BE2C (cell line): ENCODE data around the gene CERS2.

Experiments
- DNase-seq: peaks from one replicate; pipeline ENCODE4 v3.0.0-alpha.2; 2020
- H3K27me3 ChIP-seq: fragments of 250-450 bp; sonication (Bioruptor Pico); 2 replicates; pipeline ENCODE4 v1.5.1; 2020; ENCODE audit warnings: mild to moderate bottlenecking
- H3K36me3 ChIP-seq: fragments of 250-450 bp; sonication (Bioruptor Pico); 2 replicates; pipeline ENCODE4 v1.5.1; 2020; ENCODE audit warnings: mild to moderate bottlenecking
- H3K4me1 ChIP-seq: fragments of 250-450 bp; sonication (Bioruptor Pico); 2 replicates; pipeline ENCODE4 v1.5.1; 2020
- H3K4me3 ChIP-seq: 2 replicates; pipeline ENCODE4 v1.5.1; 2011; ENCODE audit warnings: low read depth, low read length
- H3K9me3 ChIP-seq: fragments of 250-450 bp; sonication (Bioruptor Pico); 2 replicates; pipeline ENCODE4 v1.5.1; 2020
- CTCF ChIP-seq: IDR thresholded peaks from 2 replicates; pipeline ENCODE4 v1.5.1; 2012; ENCODE audit warnings: mild to moderate bottlenecking, low read depth, low read length

CERS2 gene

DNA sequence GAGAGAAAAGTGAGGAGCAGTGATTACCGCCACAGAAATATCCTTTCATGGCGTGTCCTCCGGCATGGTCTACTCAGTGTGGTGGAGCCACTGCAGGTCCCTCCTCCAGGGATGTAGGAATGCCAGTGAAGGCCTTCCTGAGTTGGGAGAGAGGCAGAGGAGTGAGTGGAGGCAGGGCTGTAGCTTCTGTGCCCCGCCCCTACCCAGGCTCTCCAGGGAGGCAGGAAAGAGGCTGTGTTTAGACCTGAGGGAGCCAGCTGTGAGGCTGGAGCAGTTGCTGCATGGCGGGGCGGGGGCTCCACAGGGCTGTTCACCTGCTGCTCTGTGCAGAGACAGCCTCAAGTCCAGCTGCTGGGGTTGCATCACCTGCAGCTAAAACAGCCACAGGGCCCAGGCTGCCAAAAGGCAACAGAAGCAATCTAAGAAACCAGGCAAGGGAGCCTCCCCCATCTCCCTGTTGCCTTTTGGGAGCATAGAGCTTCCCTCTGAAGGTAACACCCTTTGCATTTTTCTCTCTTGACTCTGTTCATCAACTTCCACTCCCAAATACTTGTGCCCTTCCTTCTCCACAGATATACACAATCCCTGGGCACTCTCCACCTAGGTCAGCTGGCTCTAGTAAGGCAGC, 6.7 kb upstream of the CERS2 start:
- no peak for TF ChIP-seq CTCF
- Histone ChIP-seq H3K9me3 (no peaks in the 10 kb centered on the region), H3K4me3 (no peak overlapping the region), H3K27me3 (no peaks in the 10 kb centered on the region), H3K36me3 (no peaks in the 10 kb centered on the region), H3K4me1 (peaks cover 15% of the 10 kb centered on the region)
- DNase-seq, result peak; percentile 36

DNA sequence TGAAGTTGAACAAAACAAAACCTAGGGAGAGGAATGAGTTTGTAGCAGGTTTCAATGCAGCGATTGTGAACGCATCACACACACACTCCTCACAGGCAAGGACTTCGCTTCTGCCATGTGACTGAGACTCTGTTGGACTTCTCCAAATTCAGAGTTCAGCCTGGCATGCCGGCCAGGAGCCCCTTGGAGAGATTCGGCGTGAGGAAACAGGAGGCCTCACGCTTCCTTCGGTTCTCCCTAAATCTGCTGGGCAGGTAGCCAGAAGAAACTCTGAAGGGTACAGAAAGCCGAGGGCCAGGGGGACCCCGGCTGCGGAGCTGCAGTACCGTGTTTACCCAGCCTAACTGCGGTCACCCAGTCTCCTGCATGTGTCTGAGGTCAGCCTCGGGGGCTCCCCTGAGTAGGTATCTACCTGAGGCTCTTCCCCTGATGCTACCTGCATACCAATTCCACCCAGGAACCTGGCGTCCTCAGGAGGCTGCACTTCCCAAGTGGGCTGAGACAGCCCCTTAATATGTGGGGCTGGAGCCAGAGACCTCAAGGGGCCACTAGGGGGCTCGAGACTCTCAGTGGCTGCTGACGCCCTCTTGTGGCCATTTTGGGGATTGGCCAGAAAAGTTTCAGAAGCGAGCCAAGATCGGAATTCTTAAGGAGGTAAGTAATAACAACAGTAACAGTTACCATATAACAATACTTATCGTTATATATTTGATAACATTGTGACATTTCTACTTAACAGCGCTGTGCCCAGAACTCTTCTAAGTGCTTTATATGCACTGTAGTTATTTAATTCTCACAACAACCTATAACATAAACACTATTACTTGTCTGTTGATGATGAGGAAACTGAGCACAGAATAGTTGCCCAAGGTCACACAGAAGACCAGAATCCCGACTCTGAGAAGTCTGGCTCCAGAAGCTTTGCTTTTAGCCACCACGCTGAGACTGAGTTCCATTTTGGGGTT, 4.7 kb upstream of the CERS2 start:
- Histone ChIP-seq H3K27me3 (no peaks in the 10 kb centered on the region), H3K4me1 (peaks cover 15% of the 10 kb centered on the region), H3K36me3 (no peaks in the 10 kb centered on the region), H3K4me3 (no peak overlapping the region), H3K9me3 (no peaks in the 10 kb centered on the region)
- peak; percentile 100 for TF ChIP-seq CTCF
- DNase-seq, result peak; percentile 86

DNA sequence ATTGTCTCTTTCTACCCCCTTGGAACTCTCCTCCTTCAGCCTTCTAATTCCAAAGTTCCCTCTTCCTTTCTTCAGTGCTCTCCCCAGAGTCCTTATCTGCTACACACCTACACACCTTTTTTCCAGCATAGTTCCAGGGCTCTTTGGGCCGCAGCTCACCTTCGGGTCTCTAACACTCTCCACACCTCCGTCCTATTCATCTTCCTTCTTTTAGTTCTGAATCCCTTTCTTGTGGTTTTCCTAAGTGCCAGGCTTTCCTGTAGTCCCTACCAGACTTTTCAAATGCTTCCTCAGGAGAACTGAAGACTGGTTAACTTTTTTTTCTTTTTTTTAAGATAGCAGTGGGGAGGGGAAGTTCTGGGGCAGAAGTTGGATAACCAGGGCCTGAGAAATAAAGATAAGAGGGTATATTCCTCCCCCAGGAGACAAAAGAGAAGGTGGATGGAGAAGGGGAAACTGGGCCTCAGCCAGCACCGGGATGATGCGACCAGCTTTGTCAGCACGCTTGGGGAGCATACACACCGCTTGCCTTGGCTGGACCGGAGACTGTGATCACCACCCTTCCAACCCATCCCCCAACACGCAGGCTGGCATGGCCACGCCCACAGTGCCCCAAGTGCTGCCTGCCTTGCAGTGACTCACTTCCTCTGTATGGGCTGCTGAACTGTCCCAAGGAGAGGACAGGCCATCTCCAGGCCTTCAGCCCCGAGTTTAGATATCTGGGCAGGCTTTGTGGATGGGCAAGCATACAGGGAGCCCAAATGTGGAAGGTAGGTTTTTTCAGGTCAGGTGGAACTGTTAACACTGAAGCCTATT, 2.5 kb upstream of the CERS2 start:
- Histone ChIP-seq H3K4me3 (no peak overlapping the region), H3K36me3 (0 out of 2 replicates have a peak, but pooled peaks cover 3% of the 10 kb centered on the region), H3K4me1 (peaks cover 22% of the 10 kb centered on the region), H3K27me3 (no peaks in the 10 kb centered on the region), H3K9me3 (no peaks in the 10 kb centered on the region)
- TF ChIP-seq CTCF, result no peak
- peak; percentile 65 for DNase-seq

- DNase-seq, result no peak
- peaks cover 28% of the 10 kb centered on the region for H3K4me1 ChIP-seq
- TF ChIP-seq CTCF, result no peak
- H3K4me3 ChIP-seq, result no peak overlapping the region
- H3K36me3 ChIP-seq, result 0 out of 2 replicates have a peak, but pooled peaks cover 3% of the 10 kb centered on the region
- no peaks in the 10 kb centered on the region for H3K27me3 ChIP-seq
- no peaks in the 10 kb centered on the region for H3K9me3 ChIP-seq
These were observed 1.8 kb upstream of the CERS2 start for GRCh38 chr1:150976401-150976821.

GRCh38 chr1:150973836-150974579, 627 bp downstream of the CERS2 start:
- DNase-seq, result peak; percentile 36
- TF ChIP-seq CTCF, result no peak

More at GRCh38 chr1:150973836-150974579, 627 bp downstream of the CERS2 start:
- no peaks in the 10 kb centered on the region for H3K9me3 ChIP-seq
- H3K27me3 ChIP-seq, result no peaks in the 10 kb centered on the region
- peak overlapping the region; percentile 78 for H3K4me3 ChIP-seq
- H3K4me1 ChIP-seq, result peaks cover 30% of the 10 kb centered on the region
- H3K36me3 ChIP-seq, result peaks cover 5% of the 10 kb centered on the region
